ENCODE results near the gene SRGN. TPM values are rescaled to one million over a fixed set of nuclear protein-coding genes. Genes with fewer than 3 reads are reported as not detected.

SRGN gene
- total RNA-seq, 1 donor: 127 TPM

GRCh38 chr10:69045441-69046300 is 42.2 kb upstream of the SRGN start:
- peak; percentile 79 for DNase-seq (ENCODE audit: low read depth)
- no peak overlapping the region for H3K4me3 ChIP-seq (ENCODE audit: low read depth, low read length)
- no peak for TF ChIP-seq CTCF (IDR thresholded peaks at IDR 0.05; ENCODE audit: insufficient read depth, low read length)

DNA sequence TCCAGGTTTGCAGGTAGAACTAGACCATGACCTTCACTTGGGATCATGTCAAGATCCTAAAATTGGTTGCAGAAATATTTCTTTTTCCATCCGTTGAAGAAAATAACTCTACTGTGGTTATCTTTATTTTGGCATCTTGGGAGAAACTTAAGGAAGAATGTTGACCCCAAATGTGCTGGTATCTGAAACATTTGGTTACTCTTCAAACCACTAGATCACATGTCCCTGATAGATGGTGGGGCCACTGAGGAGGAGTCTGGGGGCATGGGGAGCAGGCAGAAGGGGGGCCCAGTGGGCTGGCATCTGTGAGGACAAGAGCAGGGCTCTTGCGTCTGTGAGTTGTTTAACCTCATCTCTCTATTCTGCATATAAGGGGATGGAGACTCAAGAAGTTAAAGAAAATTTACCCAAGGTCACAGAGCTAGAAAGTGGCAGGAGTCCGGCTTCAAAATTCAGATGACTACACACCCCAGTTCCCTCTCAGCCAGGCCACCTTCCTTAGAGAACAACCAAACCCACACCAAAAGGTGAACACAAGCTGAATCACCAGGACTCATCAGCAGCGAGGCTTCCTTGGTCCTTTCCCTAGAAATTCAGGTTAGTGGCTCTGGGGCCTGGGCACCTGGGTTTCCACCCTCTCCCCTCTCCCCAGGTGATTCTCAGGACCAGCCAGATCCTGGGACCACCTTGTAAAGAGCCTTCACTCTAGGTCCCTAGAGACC is 40.6 kb upstream of the SRGN start:
- TF ChIP-seq CTCF (IDR thresholded peaks at IDR 0.05; ENCODE audit: insufficient read depth, low read length): no peak
- no peak for DNase-seq (ENCODE audit: low read depth)

GRCh38 chr10:69048103-69048502 is 39.8 kb upstream of the SRGN start:
- H3K4me3 ChIP-seq (ENCODE audit: low read depth, low read length): no peak overlapping the region
- no peak for DNase-seq (ENCODE audit: low read depth)
- no peak for TF ChIP-seq CTCF (IDR thresholded peaks at IDR 0.05; ENCODE audit: insufficient read depth, low read length)

More for the DNA sequence above, 40.6 kb upstream of the SRGN start:
- H3K4me3 ChIP-seq (ENCODE audit: low read depth, low read length): no peak overlapping the region

GRCh38 chr10:69049566-69049961 is 38.3 kb upstream of the SRGN start:
- no peak for TF ChIP-seq CTCF (IDR thresholded peaks at IDR 0.05; ENCODE audit: insufficient read depth, low read length)
- no peak for DNase-seq (ENCODE audit: low read depth)
- no peak overlapping the region for H3K4me3 ChIP-seq (ENCODE audit: low read depth, low read length)

- no peak for TF ChIP-seq CTCF (IDR thresholded peaks at IDR 0.05; ENCODE audit: insufficient read depth, low read length)
- no peak for DNase-seq (ENCODE audit: low read depth)
- no peak overlapping the region for H3K4me3 ChIP-seq (ENCODE audit: low read depth, low read length)
Observed at GRCh38 chr10:69051303-69051702, 36.6 kb upstream of the SRGN start.

GRCh38 chr10:69051710-69052487 is 36.0 kb upstream of the SRGN start:
- no peak overlapping the region for H3K4me3 ChIP-seq (ENCODE audit: low read depth, low read length)
- DNase-seq (ENCODE audit: low read depth): no peak
- no peak for TF ChIP-seq CTCF (IDR thresholded peaks at IDR 0.05; ENCODE audit: insufficient read depth, low read length)
